Upper lobe of left lung (tissue), 4 donors: ENCODE data around the gene NRM.

ENCODE experiments used
- POLR2AphosphoS5 ChIP-seq, 2 donors: sonication (generic); formaldehyde crosslinking; IDR thresholded peaks; one replicate each; pipeline ENCODE4 v1.5.1; 2017; ENCODE audit warnings: antibody characterized with exemption in 2 of 2
- TF ChIP-seq, protein P1 (sequence below), 6 experiments: fragments of 450-650 bp in 4 of 6; fragments of 200-600 bp in 2 of 6; sonication (generic) in 2 of 6; IDR thresholded peaks; one replicate each; pipeline ENCODE4 v1.5.1; 2016 to 2019; ENCODE audit warnings: antibody characterized with exemption in 6 of 6

DNA sequence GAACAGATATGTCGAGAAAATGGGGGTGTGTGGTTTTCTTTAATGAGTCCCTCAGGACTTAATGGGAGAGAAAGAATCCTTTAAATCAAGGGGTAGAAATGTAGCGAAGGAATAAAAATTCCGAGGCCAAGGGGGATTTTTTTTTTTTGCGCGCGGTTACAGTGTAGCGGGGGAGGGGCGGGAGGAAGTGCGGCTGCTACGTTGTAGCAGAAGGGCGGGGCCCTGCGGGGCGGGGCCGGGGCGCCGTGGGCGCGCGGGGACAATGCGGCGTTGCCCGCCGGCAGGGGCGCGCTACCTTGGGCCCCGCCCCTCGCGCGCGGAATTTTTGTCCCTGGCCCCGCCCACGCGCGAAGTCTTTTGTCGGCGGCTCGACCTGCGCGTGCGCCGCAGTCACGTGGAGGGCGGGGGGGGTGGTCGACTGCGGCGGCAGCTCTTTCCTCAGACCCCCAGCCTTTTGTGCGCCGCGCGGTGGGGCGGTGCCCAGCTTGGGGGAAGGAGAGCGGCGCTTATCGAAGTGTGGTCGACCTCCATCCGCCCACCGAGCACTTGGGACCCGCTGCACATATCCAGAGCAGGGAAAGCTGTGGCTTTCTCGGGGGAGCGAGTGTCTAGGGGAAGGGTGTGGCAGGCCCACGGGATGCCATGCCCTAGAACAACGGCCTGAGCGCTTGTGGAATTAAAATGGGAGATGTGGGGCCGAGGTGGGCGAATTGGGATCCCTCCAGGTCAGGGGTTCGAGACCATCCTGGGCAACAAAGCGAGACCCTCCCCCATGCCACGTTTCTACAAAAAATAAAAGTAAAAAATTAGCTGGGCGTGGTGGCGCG, 30.6 kb upstream of the NRM start:
- peak; percentile 46 to 55 for TF ChIP-seq POLR2AphosphoS5 (IDR thresholded peaks at IDR 0.05)
- TF ChIP-seq, protein P1, sequence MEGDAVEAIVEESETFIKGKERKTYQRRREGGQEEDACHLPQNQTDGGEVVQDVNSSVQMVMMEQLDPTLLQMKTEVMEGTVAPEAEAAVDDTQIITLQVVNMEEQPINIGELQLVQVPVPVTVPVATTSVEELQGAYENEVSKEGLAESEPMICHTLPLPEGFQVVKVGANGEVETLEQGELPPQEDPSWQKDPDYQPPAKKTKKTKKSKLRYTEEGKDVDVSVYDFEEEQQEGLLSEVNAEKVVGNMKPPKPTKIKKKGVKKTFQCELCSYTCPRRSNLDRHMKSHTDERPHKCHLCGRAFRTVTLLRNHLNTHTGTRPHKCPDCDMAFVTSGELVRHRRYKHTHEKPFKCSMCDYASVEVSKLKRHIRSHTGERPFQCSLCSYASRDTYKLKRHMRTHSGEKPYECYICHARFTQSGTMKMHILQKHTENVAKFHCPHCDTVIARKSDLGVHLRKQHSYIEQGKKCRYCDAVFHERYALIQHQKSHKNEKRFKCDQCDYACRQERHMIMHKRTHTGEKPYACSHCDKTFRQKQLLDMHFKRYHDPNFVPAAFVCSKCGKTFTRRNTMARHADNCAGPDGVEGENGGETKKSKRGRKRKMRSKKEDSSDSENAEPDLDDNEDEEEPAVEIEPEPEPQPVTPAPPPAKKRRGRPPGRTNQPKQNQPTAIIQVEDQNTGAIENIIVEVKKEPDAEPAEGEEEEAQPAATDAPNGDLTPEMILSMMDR (IDR thresholded peaks at IDR 0.05): peak; percentile 22 to 79 (median 72)
